ENCODE results near the gene CEP72.
"Not testable (repeated sequence)": the region's sequence is repeated elsewhere in the genome, so short reads cannot be mapped to it uniquely, and the experiment has no call there.

- TF ChIP-seq, protein P1, sequence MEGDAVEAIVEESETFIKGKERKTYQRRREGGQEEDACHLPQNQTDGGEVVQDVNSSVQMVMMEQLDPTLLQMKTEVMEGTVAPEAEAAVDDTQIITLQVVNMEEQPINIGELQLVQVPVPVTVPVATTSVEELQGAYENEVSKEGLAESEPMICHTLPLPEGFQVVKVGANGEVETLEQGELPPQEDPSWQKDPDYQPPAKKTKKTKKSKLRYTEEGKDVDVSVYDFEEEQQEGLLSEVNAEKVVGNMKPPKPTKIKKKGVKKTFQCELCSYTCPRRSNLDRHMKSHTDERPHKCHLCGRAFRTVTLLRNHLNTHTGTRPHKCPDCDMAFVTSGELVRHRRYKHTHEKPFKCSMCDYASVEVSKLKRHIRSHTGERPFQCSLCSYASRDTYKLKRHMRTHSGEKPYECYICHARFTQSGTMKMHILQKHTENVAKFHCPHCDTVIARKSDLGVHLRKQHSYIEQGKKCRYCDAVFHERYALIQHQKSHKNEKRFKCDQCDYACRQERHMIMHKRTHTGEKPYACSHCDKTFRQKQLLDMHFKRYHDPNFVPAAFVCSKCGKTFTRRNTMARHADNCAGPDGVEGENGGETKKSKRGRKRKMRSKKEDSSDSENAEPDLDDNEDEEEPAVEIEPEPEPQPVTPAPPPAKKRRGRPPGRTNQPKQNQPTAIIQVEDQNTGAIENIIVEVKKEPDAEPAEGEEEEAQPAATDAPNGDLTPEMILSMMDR (IDR thresholded peaks at IDR 0.05; ENCODE audit: borderline replicate concordance, extremely low read depth, low read length, poor library complexity, severe bottlenecking) = not testable (repeated sequence)
- TF ChIP-seq EZH2 (IDR thresholded peaks at IDR 0.05; ENCODE audit: borderline replicate concordance, low read depth, low read length, severe bottlenecking) = not testable (repeated sequence)
Observed at GRCh38 chr5:680118-680795, 68.1 kb downstream of the CEP72 start.
